Tongue (tissue), 3 donors: ENCODE results near the gene SMIM14. TPM values are rescaled to one million over a fixed set of nuclear protein-coding genes. Genes with fewer than 3 reads are reported as not detected.

Experiments
- DNase-seq: peaks from one replicate; pipeline ENCODE4 v3.0.0-alpha.2; 2015
- small RNA-seq: library from RNA; depleted of rRNA; stranded (forward); fragments of <200 nt; gene quantifications from one replicate; pipeline ENCODE3, GENCODE V24; 2014; ENCODE audit warnings: low replicate concordance
- total RNA-seq: library from RNA; depleted of rRNA; stranded (reverse); fragments of >200 nt; gene quantifications from one replicate; pipeline ENCODE4 v1.2.3, GENCODE V29; 2014

The SMIM14 gene
- total RNA-seq, 1 donor from 2014 or later: 18.4 TPM

- DNase-seq: no peak
Observed at GRCh38 chr4:39497909-39498726, 140.5 kb downstream of the SMIM14 start.

Small RNA genes within 50 kb of the gene (small RNA-seq; reads per million reads assigned to genes)
- gene RNU7-11P: not detected

Other genes starting within 250 kb of the SMIM14 start
- not detected for gene KLB, start 231.9 kb downstream of the SMIM14 start, total RNA-seq
- gene RPL9, start 179.9 kb downstream of the SMIM14 start, total RNA-seq: 3,031 TPM
- gene LIAS, start 179.8 kb downstream of the SMIM14 start, total RNA-seq: 20.1 TPM
- gene UGDH, start 111.4 kb downstream of the SMIM14 start, total RNA-seq: 58.1 TPM
- gene UBE2K, start 59.3 kb upstream of the SMIM14 start, total RNA-seq: 29.7 TPM